Stomach smooth muscle (tissue), 2 donors: ENCODE measurements around the gene NFATC2IP.

Experiments used
- H3K27ac ChIP-seq: one replicate; pipeline ENCODE4 v1.7.0; 2013; ENCODE audit warnings: mild to moderate bottlenecking, low read length, inconsistent platforms
- H3K27me3 ChIP-seq, 2 donors: one replicate each; pipeline ENCODE4 v1.7.0; 2013; ENCODE audit warnings: low read length in 2 of 2; ENCODE audit not compliant: insufficient read depth in 2 of 2, control insufficient read depth in 1 of 2
- H3K36me3 ChIP-seq, 2 donors: one replicate each; pipeline ENCODE4 v1.7.0; 2013; ENCODE audit warnings: low read length in 2 of 2; ENCODE audit not compliant: control insufficient read depth in 2 of 2, insufficient read depth in 2 of 2
- H3K4me1 ChIP-seq: one replicate; pipeline ENCODE4 v1.7.0; 2013; ENCODE audit warnings: low read length; ENCODE audit not compliant: control insufficient read depth, insufficient read depth
- H3K4me3 ChIP-seq, 2 donors: one replicate each; pipeline ENCODE4 v1.7.0; 2013; ENCODE audit warnings: low read length in 2 of 2
- H3K9ac ChIP-seq, 2 donors: one replicate each; pipeline ENCODE4 v1.7.0; 2013; ENCODE audit warnings: low read length in 2 of 2, mild to moderate bottlenecking in 1 of 2
- H3K9me3 ChIP-seq, 2 donors: one replicate each; pipeline ENCODE4 v1.7.0; 2013; ENCODE audit warnings: low read length in 2 of 2; ENCODE audit not compliant: control insufficient read depth in 2 of 2
- donor health status: healthy.
- donor health status: Pancreatic carcinoma.

The NFATC2IP gene

GRCh38 chr16:28927815-28928214 lies 22.9 kb upstream of the NFATC2IP start:
- H3K9me3 ChIP-seq, result no peaks in the 10 kb centered on the region
- no peak overlapping the region for H3K4me3 ChIP-seq
- H3K4me1 ChIP-seq, result peaks cover 7% of the 10 kb centered on the region
- no peak overlapping the region for H3K27ac ChIP-seq
- no peaks in the 10 kb centered on the region for H3K27me3 ChIP-seq
- H3K9ac ChIP-seq, result no peak overlapping the region
- no peaks in the 10 kb centered on the region for H3K36me3 ChIP-seq

GRCh38 chr16:28930203-28930602 lies 20.5 kb upstream of the NFATC2IP start:
- Histone ChIP-seq H3K4me1 (no peaks in the 10 kb centered on the region), H3K9me3 (no peaks in the 10 kb centered on the region), H3K4me3 (no peak overlapping the region), H3K36me3 (no peaks in the 10 kb centered on the region), H3K27me3 (no peaks in the 10 kb centered on the region), H3K27ac (no peak overlapping the region), H3K9ac (no peak overlapping the region)

GRCh38 chr16:28930652-28931051 lies 20.1 kb upstream of the NFATC2IP start:
- no peaks in the 10 kb centered on the region for H3K9me3 ChIP-seq
- no peak overlapping the region for H3K9ac ChIP-seq
- H3K36me3 ChIP-seq, result no peaks in the 10 kb centered on the region
- H3K4me1 ChIP-seq, result no peaks in the 10 kb centered on the region
- H3K27ac ChIP-seq, result no peak overlapping the region
- no peaks in the 10 kb centered on the region for H3K27me3 ChIP-seq
- no peak overlapping the region for H3K4me3 ChIP-seq

- Histone ChIP-seq H3K4me3 (no peak within 1 kb of the TSS), H3K9ac (no peak within 1 kb of the TSS), H3K27me3 (no peaks in the 10 kb centered on the region)
These were observed 18.9 kb upstream of the NFATC2IP start, which contains the start of gene CD19 for GRCh38 chr16:28931801-28932225. Gene CD19, plus strand, starts transcription at chr16:28931971. Its CDS starts 30 bp downstream, at chr16:28932001.

GRCh38 chr16:28932339-28933141 lies 18.2 kb upstream of the NFATC2IP start:
- H3K9ac ChIP-seq, result no peak overlapping the region
- no peak overlapping the region for H3K27ac ChIP-seq
- H3K9me3 ChIP-seq, result no peaks in the 10 kb centered on the region
- no peaks in the 10 kb centered on the region for H3K4me1 ChIP-seq
- H3K27me3 ChIP-seq, result peaks cover 2 to 4% of the 10 kb centered on the region in 2 donors
- H3K4me3 ChIP-seq, result no peak overlapping the region
- H3K36me3 ChIP-seq, result no peaks in the 10 kb centered on the region

More at GRCh38 chr16:28931801-28932225, 18.9 kb upstream of the NFATC2IP start, which contains the start of gene CD19:
- no peaks in the 10 kb centered on the region for H3K9me3 ChIP-seq
- no peaks in the 10 kb centered on the region for H3K4me1 ChIP-seq
- H3K27ac ChIP-seq, result no peak within 1 kb of the TSS
- H3K36me3 ChIP-seq, result no peaks in the 10 kb centered on the region

GRCh38 chr16:28933171-28933570 lies 17.6 kb upstream of the NFATC2IP start:
- no peak overlapping the region for H3K9ac ChIP-seq
- H3K9me3 ChIP-seq, result no peaks in the 10 kb centered on the region
- no peaks in the 10 kb centered on the region for H3K36me3 ChIP-seq
- H3K27me3 ChIP-seq, result peaks cover 2 to 4% of the 10 kb centered on the region in 2 donors
- no peaks in the 10 kb centered on the region for H3K4me1 ChIP-seq
- no peak overlapping the region for H3K27ac ChIP-seq
- H3K4me3 ChIP-seq, result no peak overlapping the region

- Histone ChIP-seq H3K9ac (no peak overlapping the region), H3K27ac (no peak overlapping the region), H3K36me3 (no peaks in the 10 kb centered on the region), H3K4me1 (no peaks in the 10 kb centered on the region), H3K27me3 (peaks cover 5 to 9% of the 10 kb centered on the region in 2 donors), H3K9me3 (no peaks in the 10 kb centered on the region), H3K4me3 (no peak overlapping the region)
These were observed 15.4 kb upstream of the NFATC2IP start for GRCh38 chr16:28935346-28935745.

GRCh38 chr16:28935924-28936783 lies 14.6 kb upstream of the NFATC2IP start:
- Histone ChIP-seq H3K36me3 (no peaks in the 10 kb centered on the region), H3K9me3 (no peaks in the 10 kb centered on the region), H3K4me1 (no peaks in the 10 kb centered on the region), H3K27ac (no peak overlapping the region), H3K27me3 (peaks cover 5 to 9% of the 10 kb centered on the region in 2 donors), H3K9ac (no peak overlapping the region), H3K4me3 (peak overlapping the region in 1 of 2 donors; percentile 44)

GRCh38 chr16:28936784-28937155 lies 14.0 kb upstream of the NFATC2IP start:
- Histone ChIP-seq H3K27me3 (peaks cover 5 to 9% of the 10 kb centered on the region in 2 donors), H3K9ac (no peak overlapping the region), H3K4me3 (no peak overlapping the region), H3K9me3 (no peaks in the 10 kb centered on the region), H3K4me1 (no peaks in the 10 kb centered on the region), H3K36me3 (no peaks in the 10 kb centered on the region), H3K27ac (no peak overlapping the region)

- H3K36me3 ChIP-seq, result no peaks in the 10 kb centered on the region
- no peaks in the 10 kb centered on the region for H3K9me3 ChIP-seq
- no peak overlapping the region for H3K27ac ChIP-seq
- no peak overlapping the region for H3K9ac ChIP-seq
- H3K4me1 ChIP-seq, result no peaks in the 10 kb centered on the region
- no peak overlapping the region for H3K4me3 ChIP-seq
- peaks cover 5 to 9% of the 10 kb centered on the region in 2 donors for H3K27me3 ChIP-seq
These were observed 13.4 kb upstream of the NFATC2IP start for GRCh38 chr16:28937222-28937876.
